AG09319 (cell line): Measurements from ENCODE around the gene AGAP5.
"Not testable (repeated sequence)": the region's sequence is repeated elsewhere in the genome, so short reads cannot be mapped to it uniquely, and the experiment has no call there.

Source experiments
- DNase-seq: peaks from one replicate; pipeline ENCODE4 v3.0.0-alpha.2; 2010; ENCODE audit warnings: low read depth; ENCODE audit errors: extremely low read depth
- CTCF ChIP-seq: IDR thresholded peaks from 2 replicates; pipeline ENCODE4 v1.5.1; 2011; ENCODE audit warnings: low read depth, mild to moderate bottlenecking, inconsistent platforms, low read length, moderate library complexity

AGAP5 gene

GRCh38 chr10:73666153-73666809, 31.6 kb downstream of the AGAP5 start:
- peak; percentile 37 for DNase-seq

GRCh38 chr10:73665581-73665980, 32.3 kb downstream of the AGAP5 start:
- not testable (repeated sequence) for DNase-seq

GRCh38 chr10:73664156-73665040, 33.5 kb downstream of the AGAP5 start:
- DNase-seq, result not testable (repeated sequence)

- not testable (repeated sequence) for DNase-seq
These were observed 34.3 kb downstream of the AGAP5 start for GRCh38 chr10:73663621-73664020.

- DNase-seq, result not testable (repeated sequence)
These were observed 35.2 kb downstream of the AGAP5 start for GRCh38 chr10:73662705-73663104.

GRCh38 chr10:73655990-73656298, 42.0 kb downstream of the AGAP5 start, which contains the start of gene SYNPO2L:
Gene SYNPO2L, minus strand, starts transcription at chr10:73656029. Its CDS starts 107 bp downstream, at chr10:73655922.
- no peak for TF ChIP-seq CTCF
- no peak for DNase-seq

GRCh38 chr10:73655257-73655989, 42.5 kb downstream of the AGAP5 start:
- no peak for TF ChIP-seq CTCF
- no peak for DNase-seq

- DNase-seq, result no peak
- no peak; the same call in 1 of the 2 replicates for TF ChIP-seq CTCF
These were observed 44.2 kb downstream of the AGAP5 start for GRCh38 chr10:73653701-73654100.

- no peak for DNase-seq
- no peak for TF ChIP-seq CTCF
These were observed 44.7 kb downstream of the AGAP5 start for GRCh38 chr10:73653195-73653594.
